Upper lobe of left lung (tissue), 4 donors: Measurements from ENCODE around the gene KAT6B.

Source experiments
- EP300 ChIP-seq, 4 donors: sonication (generic); formaldehyde crosslinking; IDR thresholded peaks; one replicate each; pipeline ENCODE4 v1.5.1; 2017; ENCODE audit warnings: antibody characterized with exemption in 4 of 4, control low read depth in 2 of 4
- TF ChIP-seq, protein P1 (sequence below), 6 experiments: fragments of 450-650 bp in 4 of 6; fragments of 200-600 bp in 2 of 6; sonication (generic) in 2 of 6; IDR thresholded peaks; one replicate each; pipeline ENCODE4 v1.5.1; 2016 to 2019; ENCODE audit warnings: antibody characterized with exemption in 6 of 6

DNA sequence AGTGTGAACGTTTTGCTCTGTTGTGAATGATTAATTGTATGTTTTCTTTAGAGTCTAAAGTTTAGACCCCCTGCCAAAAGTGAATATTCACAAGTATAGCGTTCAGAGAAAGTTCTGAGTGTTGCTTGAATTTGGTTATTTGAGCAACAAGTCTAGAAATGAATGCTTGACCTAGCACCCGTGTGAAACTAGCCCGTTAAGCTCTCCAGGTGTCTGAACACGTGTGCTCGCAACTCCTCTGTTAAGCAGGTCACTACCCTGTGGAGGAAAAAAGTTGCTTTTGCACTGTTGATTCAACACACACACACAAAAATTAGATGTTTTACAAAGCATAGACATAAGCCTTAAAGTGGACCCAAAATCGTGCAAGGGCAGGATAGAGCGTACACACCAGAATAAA, 206.4 kb downstream of the KAT6B start:
- TF ChIP-seq EP300 (IDR thresholded peaks at IDR 0.05) = no peak
- TF ChIP-seq, protein P1, sequence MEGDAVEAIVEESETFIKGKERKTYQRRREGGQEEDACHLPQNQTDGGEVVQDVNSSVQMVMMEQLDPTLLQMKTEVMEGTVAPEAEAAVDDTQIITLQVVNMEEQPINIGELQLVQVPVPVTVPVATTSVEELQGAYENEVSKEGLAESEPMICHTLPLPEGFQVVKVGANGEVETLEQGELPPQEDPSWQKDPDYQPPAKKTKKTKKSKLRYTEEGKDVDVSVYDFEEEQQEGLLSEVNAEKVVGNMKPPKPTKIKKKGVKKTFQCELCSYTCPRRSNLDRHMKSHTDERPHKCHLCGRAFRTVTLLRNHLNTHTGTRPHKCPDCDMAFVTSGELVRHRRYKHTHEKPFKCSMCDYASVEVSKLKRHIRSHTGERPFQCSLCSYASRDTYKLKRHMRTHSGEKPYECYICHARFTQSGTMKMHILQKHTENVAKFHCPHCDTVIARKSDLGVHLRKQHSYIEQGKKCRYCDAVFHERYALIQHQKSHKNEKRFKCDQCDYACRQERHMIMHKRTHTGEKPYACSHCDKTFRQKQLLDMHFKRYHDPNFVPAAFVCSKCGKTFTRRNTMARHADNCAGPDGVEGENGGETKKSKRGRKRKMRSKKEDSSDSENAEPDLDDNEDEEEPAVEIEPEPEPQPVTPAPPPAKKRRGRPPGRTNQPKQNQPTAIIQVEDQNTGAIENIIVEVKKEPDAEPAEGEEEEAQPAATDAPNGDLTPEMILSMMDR (IDR thresholded peaks at IDR 0.05) = no peak
